WTC11 (cell line): ENCODE data around the gene HECTD4. TPM values are rescaled to one million over a fixed set of nuclear protein-coding genes. Genes with fewer than 3 reads are reported as not detected.
"Not testable (repeated sequence)": the region's sequence is repeated elsewhere in the genome, so short reads cannot be mapped to it uniquely, and the experiment has no call there.

ENCODE experiments used
- ATAC-seq: fragments of 200-7000 bp; cut with Tn5 transposase; 2 replicates; pipeline ENCODE4 v1.10.0; 2021; ENCODE audit warnings: mild to moderate bottlenecking, moderate library complexity
- CTCF ChIA-PET: fragments of 300-600 bp; sonication (Branson Sonifier 250); formaldehyde crosslinking; loops from one replicate; lab custom pipeline; 2021; ENCODE audit warnings: antibody characterized with exemption; lab: Charles Lee
- POLR2A ChIA-PET: fragments of 350-600 bp; sonication (Branson Sonifier 250); formaldehyde crosslinking; loops from one replicate; lab custom pipeline; 2021; ENCODE audit warnings: antibody characterized with exemption; lab: Charles Lee
- DNase-seq: peaks from one replicate; pipeline ENCODE4 v3.0.0; 2021; ENCODE audit warnings: low spot score
- H3K27ac Mint-ChIP-seq: 2 replicates; pipeline ENCODE4 v1.8.0; 2021; ENCODE audit warnings: mixed read lengths
- H3K27me3 Mint-ChIP-seq: 2 replicates; pipeline ENCODE4 v1.8.0; 2021; ENCODE audit warnings: low read depth, mild to moderate bottlenecking, moderate library complexity, mixed read lengths
- H3K36me3 Mint-ChIP-seq: 2 replicates; pipeline ENCODE4 v1.8.0; 2021; ENCODE audit warnings: mixed read lengths
- H3K4me1 Mint-ChIP-seq: 2 replicates; pipeline ENCODE4 v1.8.0; 2022; ENCODE audit warnings: mixed read lengths
- H3K4me3 Mint-ChIP-seq: 2 replicates; pipeline ENCODE4 v1.8.0; 2021; ENCODE audit warnings: mild to moderate bottlenecking, moderate library complexity, mixed read lengths
- H3K9me3 Mint-ChIP-seq: 2 replicates; pipeline ENCODE4 v1.8.0; 2021; ENCODE audit warnings: mixed read lengths
- AFF4 ChIP-seq: sonication (generic); formaldehyde crosslinking; IDR thresholded peaks from 2 replicates; pipeline ENCODE4 v1.8.1; 2023; ENCODE audit warnings: mild to moderate bottlenecking, missing genetic modification reagents, borderline replicate concordance
- ATF6 ChIP-seq: sonication (generic); formaldehyde crosslinking; IDR thresholded peaks from 2 replicates; pipeline ENCODE4 v1.8.1; 2023; ENCODE audit warnings: mild to moderate bottlenecking, missing genetic modification reagents
- FOXP4 ChIP-seq: sonication (generic); formaldehyde crosslinking; IDR thresholded peaks from 2 replicates; pipeline ENCODE4 v1.8.0; 2022; ENCODE audit warnings: mild to moderate bottlenecking, missing genetic modification reagents
- HMGXB4 ChIP-seq: sonication (generic); formaldehyde crosslinking; IDR thresholded peaks from 2 replicates; pipeline ENCODE4 v1.8.1; 2023; ENCODE audit warnings: mild to moderate bottlenecking, moderate library complexity, missing genetic modification reagents
- MLX ChIP-seq: sonication (generic); formaldehyde crosslinking; IDR thresholded peaks from 2 replicates; pipeline ENCODE4 v1.8.1; 2023; ENCODE audit warnings: mild to moderate bottlenecking, missing genetic modification reagents, moderate library complexity
- NR3C1 ChIP-seq: sonication (generic); formaldehyde crosslinking; conservative IDR thresholded peaks from 2 replicates; pipeline ENCODE4 v1.8.1; 2023; ENCODE audit warnings: low read depth, mild to moderate bottlenecking, missing genetic modification reagents
- ZBTB43 ChIP-seq: sonication (generic); formaldehyde crosslinking; IDR thresholded peaks from 2 replicates; pipeline ENCODE4 v1.8.1; 2023; ENCODE audit warnings: mild to moderate bottlenecking, missing genetic modification reagents
- total RNA-seq: library from RNA; stranded (reverse); gene quantifications from 3 replicates; pipeline ENCODE4 v1.2.3, GENCODE V29; 2021

The HECTD4 gene
- total RNA-seq, 1 experiment from 2014 or later, result 31.7 TPM

GRCh38 chr12:112393328-112393727 lies 11.1 kb upstream of the HECTD4 start (continued):
- no peak for TF ChIP-seq AFF4
- TF ChIP-seq FOXP4 (CRISPR knock-in tag), result no peak
- no peak for TF ChIP-seq MLX (CRISPR knock-in tag)
- no peak for TF ChIP-seq ZBTB43 (CRISPR knock-in tag)

GRCh38 chr12:112389922-112390654 lies 7.9 kb upstream of the HECTD4 start:
- H3K4me1 Mint-ChIP-seq, H3K36me3 Mint-ChIP-seq, H3K4me3 Mint-ChIP-seq, H3K27ac Mint-ChIP-seq, DNase-seq, ATAC-seq, CTCF ChIA-PET, POLR2A ChIA-PET, H3K9me3 Mint-ChIP-seq: not testable (repeated sequence)
- peaks cover 11% of the 10 kb centered on the region for H3K27me3 Mint-ChIP-seq

- peaks cover 8% of the 10 kb centered on the region for H3K4me1 Mint-ChIP-seq
- CTCF ChIA-PET, result no interaction called here
Observed at GRCh38 chr12:112389228-112389627, 7.0 kb upstream of the HECTD4 start.

More at GRCh38 chr12:112389228-112389627, 7.0 kb upstream of the HECTD4 start:
- TF ChIP-seq NR3C1 (CRISPR knock-in tag) (no peak), HMGXB4 (CRISPR knock-in tag) (no peak), ATF6 (CRISPR knock-in tag) (no peak)
- H3K27ac Mint-ChIP-seq, result no peak overlapping the region
- no peaks in the 10 kb centered on the region for H3K36me3 Mint-ChIP-seq
- POLR2A ChIA-PET, result no interaction called here
- peaks cover 11% of the 10 kb centered on the region for H3K27me3 Mint-ChIP-seq
- no peak overlapping the region for H3K4me3 Mint-ChIP-seq
- ATAC-seq (no peak), DNase-seq (no peak)
- H3K9me3 Mint-ChIP-seq, result peaks cover 6% of the 10 kb centered on the region; the same call in 1 of the 2 replicates
